Astrocyte (in vitro differentiated cells and primary cell): ENCODE results near the gene ADAMTS12.

ENCODE experiments used
- EZH2 ChIP-seq: IDR thresholded peaks from 2 replicates; pipeline ENCODE4 v1.6.1; 2012; ENCODE audit warnings: mild to moderate bottlenecking, low read length, inconsistent platforms; ENCODE audit not compliant: insufficient read depth
- TF ChIP-seq, protein P1 (sequence below): IDR thresholded peaks from 2 replicates; pipeline ENCODE4 v1.5.1; 2011; ENCODE audit warnings: low read depth, mild to moderate bottlenecking, inconsistent platforms, low read length, moderate library complexity; ENCODE audit not compliant: insufficient read depth

DNA sequence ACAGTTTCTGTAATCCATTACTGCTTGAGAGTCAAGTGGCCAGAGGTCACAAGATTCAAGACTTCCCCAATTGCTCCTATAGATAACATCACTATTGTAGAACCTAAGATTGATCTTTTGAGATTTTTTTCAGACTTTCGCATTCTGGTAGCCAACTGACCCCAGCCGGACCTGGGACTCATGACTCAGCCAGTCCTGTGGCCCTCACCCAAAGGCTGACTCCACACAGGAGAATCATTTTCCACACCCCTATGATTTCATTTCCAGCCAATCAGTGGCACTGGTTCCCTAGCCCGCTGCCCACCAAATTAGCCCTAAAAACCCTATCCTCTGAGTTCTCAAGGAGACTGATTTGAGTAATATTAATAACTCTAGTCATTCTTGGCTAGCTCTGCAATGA lies 414.8 kb downstream of the ADAMTS12 start:
- TF ChIP-seq, protein P1, sequence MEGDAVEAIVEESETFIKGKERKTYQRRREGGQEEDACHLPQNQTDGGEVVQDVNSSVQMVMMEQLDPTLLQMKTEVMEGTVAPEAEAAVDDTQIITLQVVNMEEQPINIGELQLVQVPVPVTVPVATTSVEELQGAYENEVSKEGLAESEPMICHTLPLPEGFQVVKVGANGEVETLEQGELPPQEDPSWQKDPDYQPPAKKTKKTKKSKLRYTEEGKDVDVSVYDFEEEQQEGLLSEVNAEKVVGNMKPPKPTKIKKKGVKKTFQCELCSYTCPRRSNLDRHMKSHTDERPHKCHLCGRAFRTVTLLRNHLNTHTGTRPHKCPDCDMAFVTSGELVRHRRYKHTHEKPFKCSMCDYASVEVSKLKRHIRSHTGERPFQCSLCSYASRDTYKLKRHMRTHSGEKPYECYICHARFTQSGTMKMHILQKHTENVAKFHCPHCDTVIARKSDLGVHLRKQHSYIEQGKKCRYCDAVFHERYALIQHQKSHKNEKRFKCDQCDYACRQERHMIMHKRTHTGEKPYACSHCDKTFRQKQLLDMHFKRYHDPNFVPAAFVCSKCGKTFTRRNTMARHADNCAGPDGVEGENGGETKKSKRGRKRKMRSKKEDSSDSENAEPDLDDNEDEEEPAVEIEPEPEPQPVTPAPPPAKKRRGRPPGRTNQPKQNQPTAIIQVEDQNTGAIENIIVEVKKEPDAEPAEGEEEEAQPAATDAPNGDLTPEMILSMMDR, result no peak
- no peak for TF ChIP-seq EZH2
